Retinal pigment epithelial cell (primary cell): ENCODE data around the gene BEND6.

Experiments used
- DNase-seq: peaks from one replicate; pipeline ENCODE4 v3.0.0-alpha.2; 2010; ENCODE audit warnings: low read depth
- H3K4me3 ChIP-seq: 2 replicates; pipeline ENCODE4 v1.5.1; 2011; ENCODE audit warnings: mild to moderate bottlenecking, low read length, control low read depth, moderate library complexity
- CTCF ChIP-seq: conservative IDR thresholded peaks from 2 replicates; pipeline ENCODE4 v1.5.1; 2011; ENCODE audit warnings: low read depth, low read length, control low read depth, inconsistent platforms

Gene BEND6

GRCh38 chr6:57064809-57065208 lies 109.9 kb downstream of the BEND6 start:
- no peak overlapping the region for H3K4me3 ChIP-seq
- TF ChIP-seq CTCF: no peak
- DNase-seq: no peak

GRCh38 chr6:57068061-57068460 lies 113.2 kb downstream of the BEND6 start:
- TF ChIP-seq CTCF: no peak
- H3K4me3 ChIP-seq: no peak overlapping the region
- no peak for DNase-seq

- no peak for TF ChIP-seq CTCF
- DNase-seq: no peak
- no peak overlapping the region for H3K4me3 ChIP-seq
Measured at GRCh38 chr6:57069228-57069627, 114.3 kb downstream of the BEND6 start.

- H3K4me3 ChIP-seq: no peak overlapping the region
- no peak for DNase-seq
- TF ChIP-seq CTCF: no peak
Measured at GRCh38 chr6:57069920-57070331, 115.0 kb downstream of the BEND6 start.

GRCh38 chr6:57072108-57072507 lies 117.2 kb downstream of the BEND6 start:
- no peak overlapping the region for H3K4me3 ChIP-seq
- no peak for TF ChIP-seq CTCF
- DNase-seq: no peak

- no peak for TF ChIP-seq CTCF
- DNase-seq: no peak
- H3K4me3 ChIP-seq: no peak overlapping the region
Measured at GRCh38 chr6:57074383-57074782, 119.5 kb downstream of the BEND6 start.

- H3K4me3 ChIP-seq: no peak overlapping the region
- no peak for TF ChIP-seq CTCF
- no peak for DNase-seq
Measured at GRCh38 chr6:57075092-57075491, 120.2 kb downstream of the BEND6 start.
